Amniotic stem cell (primary cell): ENCODE measurements around the gene SPDYE6.
"Not testable (repeated sequence)": the region's sequence is repeated elsewhere in the genome, so short reads cannot be mapped to it uniquely, and the experiment has no call there.

ENCODE experiments used
- DNase-seq: peaks from one replicate; lab custom pipeline; 2025; lab: John Stamatoyannopoulos, UW

Gene SPDYE6

GRCh38 chr7:102356344-102356743 is at the start of gene SPDYE6:
TSS of gene SPDYE6 (minus strand) at chr7:102356444. CDS start at chr7:102356023, 421 bp downstream.
- not testable (repeated sequence) for DNase-seq

- DNase-seq: not testable (repeated sequence)
Measured at GRCh38 chr7:102404862-102405188, 48.6 kb upstream of the SPDYE6 start.

- DNase-seq: peak; percentile 3
Measured at GRCh38 chr7:102404005-102404861, 48.0 kb upstream of the SPDYE6 start.

- DNase-seq: no peak
Measured at GRCh38 chr7:102403563-102403962, 47.3 kb upstream of the SPDYE6 start.

- no peak for DNase-seq
Measured at GRCh38 chr7:102400360-102400759, 44.1 kb upstream of the SPDYE6 start.

GRCh38 chr7:102398543-102398942 is 42.3 kb upstream of the SPDYE6 start:
- DNase-seq: no peak

GRCh38 chr7:102396710-102397019 is 40.4 kb upstream of the SPDYE6 start:
- DNase-seq: no peak

GRCh38 chr7:102395873-102396709 is 39.8 kb upstream of the SPDYE6 start, which contains the start of gene PRKRIP1:
TSS of gene PRKRIP1 (plus strand) at chr7:102396363. CDS start at chr7:102396412, 49 bp downstream.
- DNase-seq: peak; percentile 84

- DNase-seq: no peak
Measured at GRCh38 chr7:102395592-102395872, 39.3 kb upstream of the SPDYE6 start.

GRCh38 chr7:102393467-102393866 is 37.2 kb upstream of the SPDYE6 start:
- DNase-seq: no peak

GRCh38 chr7:102392330-102392729 is 36.1 kb upstream of the SPDYE6 start:
- DNase-seq: no peak

- peak; percentile 13 for DNase-seq
Measured at GRCh38 chr7:102390697-102391484, 34.6 kb upstream of the SPDYE6 start.

GRCh38 chr7:102389810-102390209 is 33.6 kb upstream of the SPDYE6 start:
- no peak for DNase-seq

- no peak for DNase-seq
Measured at GRCh38 chr7:102387064-102387463, 30.8 kb upstream of the SPDYE6 start.

- not testable (repeated sequence) for DNase-seq
Measured at GRCh38 chr7:102381696-102382425, 25.6 kb upstream of the SPDYE6 start.

GRCh38 chr7:102380837-102381236 is 24.6 kb upstream of the SPDYE6 start:
- DNase-seq: not testable (repeated sequence)

- no peak for DNase-seq
Measured at GRCh38 chr7:102376964-102377466, 20.8 kb upstream of the SPDYE6 start.

GRCh38 chr7:102372796-102373195 is 16.6 kb upstream of the SPDYE6 start:
- DNase-seq: not testable (repeated sequence)

GRCh38 chr7:102370038-102370437 is 13.8 kb upstream of the SPDYE6 start:
- DNase-seq: not testable (repeated sequence)

GRCh38 chr7:102365390-102365789 is 9.1 kb upstream of the SPDYE6 start:
- DNase-seq: not testable (repeated sequence)

GRCh38 chr7:102364394-102364886 is 8.2 kb upstream of the SPDYE6 start:
- DNase-seq: not testable (repeated sequence)
